IPS-NIHi7 (cell line): Measurements from ENCODE around the gene EHMT2.
"Not testable (repeated sequence)": the region's sequence is repeated elsewhere in the genome, so short reads cannot be mapped to it uniquely, and the experiment has no call there.

Source experiments
- DNase-seq: peaks from one replicate; pipeline ENCODE4 v3.0.0; 2012; ENCODE audit warnings: mixed read lengths; ENCODE audit errors: extremely low spot score

Gene EHMT2

GRCh38 chr6:31839779-31840126 lies 57.7 kb downstream of the EHMT2 start:
- DNase-seq = not testable (repeated sequence)

DNA sequence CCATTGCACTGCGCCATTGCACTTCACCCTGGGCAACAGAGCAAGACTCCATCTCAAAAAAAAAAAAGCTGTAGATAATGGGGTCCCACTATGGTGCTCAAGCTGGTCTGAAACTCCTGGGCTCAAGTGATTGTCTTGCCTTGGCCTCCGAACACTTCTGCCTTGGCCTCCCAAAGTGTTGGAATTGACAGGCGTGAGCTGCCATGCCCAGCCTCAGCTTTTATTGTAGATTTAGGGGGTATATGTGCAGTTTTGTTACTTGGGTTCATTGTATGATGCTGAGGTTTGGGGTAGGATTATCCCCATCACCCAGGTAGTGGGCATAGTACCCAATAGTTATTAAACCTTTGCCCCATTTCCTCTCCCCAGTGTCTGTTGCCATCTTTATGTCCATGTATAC lies 58.5 kb downstream of the EHMT2 start:
- DNase-seq = no peak

DNA sequence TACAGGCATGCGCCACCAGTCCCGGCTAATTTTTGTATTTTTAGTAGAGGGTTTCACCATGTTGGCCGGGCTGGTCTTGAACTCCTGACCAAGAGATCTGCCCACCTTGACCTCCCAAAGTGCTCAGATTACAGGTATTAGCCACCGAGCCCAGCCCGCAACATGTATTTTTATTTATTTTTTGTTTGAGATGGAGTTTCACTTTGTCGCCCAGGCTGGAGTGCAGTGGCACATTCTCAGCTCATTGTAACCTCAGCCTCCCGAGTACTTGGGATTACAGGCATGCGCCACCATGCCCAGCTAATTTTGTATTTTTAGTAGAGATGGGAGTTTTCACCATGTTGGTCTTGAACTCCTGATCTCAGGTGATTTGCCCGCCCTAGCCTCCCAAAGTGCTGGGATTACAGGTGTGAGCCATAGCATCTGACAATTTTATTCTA lies 59.4 kb downstream of the EHMT2 start:
- DNase-seq = not testable (repeated sequence)

GRCh38 chr6:31837369-31838113 lies 60.0 kb downstream of the EHMT2 start:
- DNase-seq = no peak

GRCh38 chr6:31836474-31837368 lies 60.8 kb downstream of the EHMT2 start:
- DNase-seq = no peak

GRCh38 chr6:31836047-31836473 lies 61.4 kb downstream of the EHMT2 start:
- no peak for DNase-seq

DNA sequence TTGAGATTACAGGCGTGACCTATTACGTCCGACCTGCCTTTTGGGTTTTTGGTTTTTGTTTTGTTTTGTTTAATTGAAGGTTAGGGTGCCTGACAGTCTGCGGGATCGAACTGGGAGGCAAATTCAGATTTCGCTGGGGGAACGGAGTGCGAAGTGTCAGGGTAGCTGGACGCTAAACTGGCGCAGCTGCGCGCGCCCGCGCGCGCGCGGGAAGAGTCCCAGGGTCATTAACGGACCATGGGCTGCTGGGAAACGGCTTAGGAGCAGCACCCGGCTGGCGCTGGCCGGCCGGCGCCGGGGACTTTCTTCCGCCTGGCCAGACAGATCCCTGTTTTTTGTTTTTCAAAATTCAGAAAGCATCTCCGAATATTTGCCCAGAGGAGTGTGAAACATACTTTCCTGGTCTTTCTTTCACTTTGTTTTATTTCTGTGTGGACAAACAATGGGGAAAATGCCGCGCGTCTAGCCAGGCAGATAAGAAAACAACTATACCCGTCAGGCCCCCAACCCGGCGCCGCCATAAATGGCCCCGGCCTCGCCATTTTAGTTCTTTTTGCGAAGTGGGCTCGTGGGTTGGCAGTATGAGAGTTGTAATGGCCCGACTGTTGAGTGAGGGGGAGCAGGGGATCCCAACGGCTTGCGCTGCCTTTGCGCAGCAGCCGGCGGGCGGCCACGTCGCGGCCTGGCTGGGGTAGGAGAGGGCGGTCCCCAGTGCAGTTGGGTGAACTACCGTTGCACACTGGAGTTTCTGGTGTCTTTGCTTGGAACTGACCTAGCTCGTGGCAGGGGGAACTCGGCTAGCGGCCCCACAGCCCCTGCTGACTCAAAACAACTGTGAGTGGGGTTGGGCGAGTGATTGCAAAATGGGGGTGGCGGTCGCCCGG lies 62.9 kb downstream of the EHMT2 start:
- DNase-seq = peak; percentile 82

DNA sequence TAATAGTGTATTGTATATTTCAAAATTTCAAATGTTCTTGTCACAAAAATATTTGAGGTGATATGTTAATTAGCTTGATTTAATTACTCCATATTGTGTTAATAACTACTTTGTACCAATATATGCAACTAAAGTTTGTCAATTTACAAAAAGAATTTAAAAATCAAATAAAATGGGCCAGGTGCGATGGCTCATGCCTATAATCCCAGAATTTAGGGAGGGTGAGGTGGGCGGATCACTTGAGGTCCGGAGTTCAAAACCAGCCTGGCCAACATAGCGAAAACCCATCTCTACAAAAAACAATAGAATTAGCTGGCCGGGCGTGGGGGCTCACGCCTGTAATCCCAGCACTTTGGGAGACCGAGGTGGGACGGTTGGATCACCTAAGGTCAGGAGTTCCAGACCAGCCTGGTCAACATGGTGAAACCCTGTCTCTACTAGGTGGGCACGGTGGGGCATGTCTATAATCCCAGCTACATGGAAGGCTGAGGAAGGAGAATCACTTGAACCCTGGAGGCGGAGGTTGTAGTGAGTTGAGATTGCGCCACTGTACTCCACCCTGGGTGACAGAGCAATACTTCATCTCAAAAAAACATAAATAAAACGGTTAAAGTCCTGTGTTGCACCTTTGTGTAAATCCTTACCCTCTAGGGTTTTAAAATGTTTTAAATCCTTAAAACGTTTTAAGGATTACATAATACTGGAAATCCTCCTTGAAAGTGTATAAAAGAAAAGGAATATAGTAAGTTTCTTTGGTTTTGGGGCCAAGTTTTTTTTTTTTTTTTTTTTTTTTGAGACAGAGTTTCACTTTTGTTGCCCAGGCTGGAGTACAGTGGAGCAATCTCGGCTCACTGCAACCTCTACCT lies 65.9 kb downstream of the EHMT2 start:
- DNase-seq = no peak

DNA sequence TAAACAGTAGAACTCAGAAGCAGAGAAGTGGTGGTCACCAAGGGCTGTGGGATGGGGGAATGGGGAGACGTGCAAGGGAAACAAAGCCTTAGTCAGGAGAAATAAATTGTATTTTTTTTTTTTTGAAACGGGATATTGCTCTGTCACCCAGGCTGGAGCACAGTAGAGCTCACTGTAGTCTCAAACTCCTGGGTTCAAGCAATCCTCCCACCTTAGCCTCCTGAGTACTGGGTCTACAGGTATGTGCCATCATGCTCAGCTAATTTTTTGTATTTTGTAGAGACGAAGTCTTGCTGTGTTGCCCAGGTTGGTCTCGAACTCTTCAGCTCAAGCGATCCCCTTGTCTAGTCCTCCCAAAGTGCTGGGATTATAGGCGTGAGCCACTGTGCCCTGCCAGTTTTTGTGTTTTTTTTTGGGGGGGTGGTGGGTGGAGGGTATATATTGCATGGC lies 66.6 kb downstream of the EHMT2 start:
- DNase-seq = no peak
